Measurements from ENCODE around the gene EIF1B. TPM values are rescaled to one million over a fixed set of nuclear protein-coding genes. Genes with fewer than 3 reads are reported as not detected.

The EIF1B gene
- total RNA-seq, 1 experiment from 2014 or later: 33.6 TPM

GRCh38 chr3:40358454-40358853 lies 48.9 kb downstream of the EIF1B start:
- H3K9ac ChIP-seq (ENCODE audit: low read length): no peak overlapping the region
- POLR2A ChIA-PET: no interaction called here
- no peaks in the 10 kb centered on the region for H3K4me1 ChIP-seq (ENCODE audit: control insufficient read depth in 1 of 2, insufficient read depth in 2 of 2, low read length in 2 of 2)
- H3K4me2 ChIP-seq (ENCODE audit: low read length): no peak overlapping the region
- no peaks in the 10 kb centered on the region for H3K36me3 ChIP-seq (ENCODE audit: control insufficient read depth in 1 of 2, insufficient read depth in 2 of 2, low read length in 2 of 2)
- RAD21 ChIA-PET (ENCODE audit: low non-redundant PET in 1 of 2, low total read pairs in 2 of 2, uncharacterized antibody in 2 of 2, unreplicated experiment in 2 of 2): no interaction called here
- intact Hi-C loops (cut with micrococcal nuclease): no loop called here
- TF ChIP-seq RAD21 (IDR thresholded peaks at IDR 0.05; ENCODE audit: low read depth) (no peak), CEBPB (IDR thresholded peaks at IDR 0.05; ENCODE audit: low read depth) (no peak), FOSL1 (IDR thresholded peaks at IDR 0.05; ENCODE audit: low read depth) (no peak), EZH2 (IDR thresholded peaks at IDR 0.05) (no peak)
- TF ChIP-seq, protein P1, sequence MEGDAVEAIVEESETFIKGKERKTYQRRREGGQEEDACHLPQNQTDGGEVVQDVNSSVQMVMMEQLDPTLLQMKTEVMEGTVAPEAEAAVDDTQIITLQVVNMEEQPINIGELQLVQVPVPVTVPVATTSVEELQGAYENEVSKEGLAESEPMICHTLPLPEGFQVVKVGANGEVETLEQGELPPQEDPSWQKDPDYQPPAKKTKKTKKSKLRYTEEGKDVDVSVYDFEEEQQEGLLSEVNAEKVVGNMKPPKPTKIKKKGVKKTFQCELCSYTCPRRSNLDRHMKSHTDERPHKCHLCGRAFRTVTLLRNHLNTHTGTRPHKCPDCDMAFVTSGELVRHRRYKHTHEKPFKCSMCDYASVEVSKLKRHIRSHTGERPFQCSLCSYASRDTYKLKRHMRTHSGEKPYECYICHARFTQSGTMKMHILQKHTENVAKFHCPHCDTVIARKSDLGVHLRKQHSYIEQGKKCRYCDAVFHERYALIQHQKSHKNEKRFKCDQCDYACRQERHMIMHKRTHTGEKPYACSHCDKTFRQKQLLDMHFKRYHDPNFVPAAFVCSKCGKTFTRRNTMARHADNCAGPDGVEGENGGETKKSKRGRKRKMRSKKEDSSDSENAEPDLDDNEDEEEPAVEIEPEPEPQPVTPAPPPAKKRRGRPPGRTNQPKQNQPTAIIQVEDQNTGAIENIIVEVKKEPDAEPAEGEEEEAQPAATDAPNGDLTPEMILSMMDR (IDR thresholded peaks at IDR 0.05 in 2 of 3, conservative IDR thresholded peaks at IDR 0.05 in 1 of 3; ENCODE audit: borderline replicate concordance in 1 of 3, insufficient read depth in 1 of 3, low read depth in 2 of 3, low read length in 2 of 3): no peak
- no peak overlapping the region for H2AFZ ChIP-seq (ENCODE audit: low read depth, low read length, poor library complexity, severe bottlenecking)
- H3K79me2 ChIP-seq (ENCODE audit: insufficient read depth, low read length): no peaks in the 10 kb centered on the region
- no peak for DNase-seq (ENCODE audit: low read depth, low spot score)
- no peaks in the 10 kb centered on the region for H3K9me2 ChIP-seq (ENCODE audit: insufficient read depth)
- BruUV-seq (replicated peaks): no TSS peak
- no peaks in the 10 kb centered on the region; the same call in 1 of the 2 replicates for H3K27me3 ChIP-seq (ENCODE audit: insufficient read depth, low read length)
- H3K4me3 ChIP-seq (replicated peaks in 1 of 2; ENCODE audit: low read depth in 1 of 2, low read length in 2 of 2): no peak overlapping the region
- no peak overlapping the region for H3K27ac ChIP-seq (ENCODE audit: low read depth, low read length)
- no peak for ATAC-seq
- H3K9me3 ChIP-seq (ENCODE audit: control insufficient read depth in 1 of 2, insufficient read depth in 1 of 2, low read depth in 1 of 2, low read length in 2 of 2): no peaks in the 10 kb centered on the region
- H4K20me1 ChIP-seq (ENCODE audit: insufficient read depth): no peaks in the 10 kb centered on the region
- CTCF ChIA-PET: no interaction called here

Other genes with a start within 250 kb of the EIF1B start
- not detected for gene ENTPD3, start 77.5 kb downstream of the EIF1B start, total RNA-seq (2021; ENCODE audit: unreplicated experiment)
- 2,938 TPM for gene RPL14, start 147.6 kb downstream of the EIF1B start, total RNA-seq (2021; ENCODE audit: unreplicated experiment)
- 7.3 TPM for gene ZNF619, start 167.4 kb downstream of the EIF1B start, total RNA-seq (2021; ENCODE audit: unreplicated experiment)
- 10.2 TPM for gene ZNF620, start 196.3 kb downstream of the EIF1B start, total RNA-seq (2021; ENCODE audit: unreplicated experiment)
- 23.5 TPM for gene ZNF621, start 215.3 kb downstream of the EIF1B start, total RNA-seq (2021; ENCODE audit: unreplicated experiment)